ENCODE results near the gene ARG1. TPM values are rescaled to one million over a fixed set of nuclear protein-coding genes. Genes with fewer than 3 reads are reported as not detected.

ARG1 gene
- polyA plus RNA-seq, 1 donor from 2014 or later = not detected

GRCh38 chr6:131555992-131556391 is 17.0 kb upstream of the ARG1 start:
- TF ChIP-seq CTCF (IDR thresholded peaks at IDR 0.05; ENCODE audit: poor library complexity, severe bottlenecking) = no peak
- TF ChIP-seq EP300 (conservative IDR thresholded peaks at IDR 0.05; ENCODE audit: poor library complexity, severe bottlenecking) = no peak
- TF ChIP-seq RAD21 (conservative IDR thresholded peaks at IDR 0.05) = no peak
- no peak for TF ChIP-seq MXI1 (conservative IDR thresholded peaks at IDR 0.05; ENCODE audit: poor library complexity, severe bottlenecking)
- TF ChIP-seq REST (IDR thresholded peaks at IDR 0.05; ENCODE audit: borderline replicate concordance) = no peak
- no peak for TF ChIP-seq POLR2AphosphoS5 (IDR thresholded peaks at IDR 0.05)
- TF ChIP-seq TAF1 (IDR thresholded peaks at IDR 0.05; ENCODE audit: low read depth) = no peak
- no peak for TF ChIP-seq EZH2 (IDR thresholded peaks at IDR 0.05; ENCODE audit: borderline replicate concordance, insufficient read depth, low read length, poor library complexity, severe bottlenecking)
- no peak for TF ChIP-seq SMC3 (conservative IDR thresholded peaks at IDR 0.05; ENCODE audit: poor library complexity)
- no peaks in the 10 kb centered on the region for H3K79me2 ChIP-seq (replicated peaks; ENCODE audit: insufficient read depth, low read length)
- H2AFZ ChIP-seq (ENCODE audit: low read depth, low read length) = no peak overlapping the region
- no peak overlapping the region for H3K9ac ChIP-seq (ENCODE audit: low read length)
- no peaks in the 10 kb centered on the region for H3F3A ChIP-seq (ENCODE audit: insufficient read depth, low read length, poor library complexity, severe bottlenecking)
- no peaks in the 10 kb centered on the region for H3K9me2 ChIP-seq (ENCODE audit: insufficient read depth, low read length)
- H3K4me3 ChIP-seq (ENCODE audit: low read length) = no peak overlapping the region
- no peaks in the 10 kb centered on the region for H3K36me3 ChIP-seq (ENCODE audit: insufficient read depth, low read length)
- no peaks in the 10 kb centered on the region for H3K9me3 ChIP-seq (ENCODE audit: low read length)
- no peaks in the 10 kb centered on the region for H4K20me1 ChIP-seq (ENCODE audit: insufficient read depth)
- H3K4me2 ChIP-seq (ENCODE audit: low read length) = no peak overlapping the region
- H3K27ac ChIP-seq (ENCODE audit: low read length) = no peak overlapping the region
- H3K27me3 ChIP-seq (ENCODE audit: insufficient read depth, low read depth, low read length) = no peaks in the 10 kb centered on the region

- Histone ChIP-seq H3K9me2 (ENCODE audit: insufficient read depth, low read length) (no peaks in the 10 kb centered on the region), H3K9ac (ENCODE audit: low read length) (no peak overlapping the region), H3K27me3 (ENCODE audit: insufficient read depth, low read depth, low read length) (no peaks in the 10 kb centered on the region), H3K27ac (ENCODE audit: low read length) (no peak overlapping the region), H4K20me1 (ENCODE audit: insufficient read depth) (no peaks in the 10 kb centered on the region), H3K4me3 (ENCODE audit: low read length) (no peak overlapping the region), H3K4me2 (ENCODE audit: low read length) (no peak overlapping the region), H3K36me3 (ENCODE audit: insufficient read depth, low read length) (no peaks in the 10 kb centered on the region), H3F3A (ENCODE audit: insufficient read depth, low read length, poor library complexity, severe bottlenecking) (no peaks in the 10 kb centered on the region), H3K9me3 (ENCODE audit: low read length) (no peaks in the 10 kb centered on the region), H2AFZ (ENCODE audit: low read depth, low read length) (no peak overlapping the region), H3K79me2 (replicated peaks; ENCODE audit: insufficient read depth, low read length) (no peaks in the 10 kb centered on the region)
- no peak for TF ChIP-seq RAD21 (conservative IDR thresholded peaks at IDR 0.05)
- TF ChIP-seq POLR2AphosphoS5 (IDR thresholded peaks at IDR 0.05) = no peak
- no peak for TF ChIP-seq CTCF (IDR thresholded peaks at IDR 0.05; ENCODE audit: poor library complexity, severe bottlenecking)
Observed at GRCh38 chr6:131558922-131559321, 14.1 kb upstream of the ARG1 start.
